AG08395 (cell line): Measurements from ENCODE around the gene FNDC3B.

Source experiments
- DNase-seq: peaks from one replicate; pipeline ENCODE4 v3.0.0; 2012; ENCODE audit warnings: mixed read lengths, low spot score

FNDC3B gene

DNA sequence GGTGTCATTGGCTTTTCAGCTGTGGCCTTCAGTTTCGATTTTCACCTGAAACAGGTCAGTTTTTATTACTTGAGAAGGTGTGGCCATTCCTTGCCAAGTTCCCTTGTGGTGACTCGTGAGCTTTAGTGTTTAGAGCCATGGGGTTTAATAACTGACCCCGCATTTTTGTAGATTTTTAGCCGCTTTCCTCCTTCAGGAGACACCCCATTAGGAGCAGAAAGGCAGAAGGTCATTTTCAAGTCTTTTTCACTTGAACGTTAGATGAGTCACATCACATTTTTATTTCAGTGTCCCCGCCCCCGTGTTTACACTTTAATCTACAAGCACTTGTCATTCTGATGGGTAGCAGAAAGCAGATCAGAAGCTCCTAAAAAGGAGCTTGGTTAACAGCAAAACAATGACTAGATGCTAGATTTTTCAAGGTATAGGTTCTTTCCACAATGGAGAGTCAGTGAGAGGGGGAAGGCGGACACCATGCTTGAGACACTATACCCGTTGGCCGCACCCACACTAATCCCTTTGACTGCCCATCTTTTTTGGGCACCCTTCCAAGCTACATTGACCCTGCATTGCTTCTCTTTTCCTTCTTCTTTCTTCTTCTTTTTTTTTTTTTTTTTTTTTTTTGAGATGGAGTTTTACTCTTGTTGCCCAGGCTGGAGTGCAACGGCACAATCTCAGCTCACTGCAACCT, 276.2 kb downstream of the FNDC3B start:
- DNase-seq = peak; percentile 30

GRCh38 chr3:172316758-172317157, 277.4 kb downstream of the FNDC3B start:
- DNase-seq = no peak

DNA sequence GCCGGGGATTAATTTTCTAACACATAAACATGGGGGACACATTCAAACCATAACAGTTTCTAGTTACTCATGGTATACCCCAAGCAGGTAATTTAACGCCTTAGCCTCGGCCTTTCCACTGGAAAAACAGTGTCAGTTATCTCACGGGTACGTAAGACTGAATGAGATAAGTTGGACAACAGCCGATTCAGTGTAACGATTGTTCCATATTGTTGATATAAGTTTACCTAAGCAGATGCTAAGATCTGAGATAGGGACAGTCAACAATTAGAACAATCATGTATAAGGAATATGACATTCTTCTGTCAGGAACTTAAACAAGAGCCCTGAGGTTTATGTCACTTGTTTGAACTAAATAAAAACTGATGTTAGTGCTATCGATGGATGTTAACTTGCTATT, 278.1 kb downstream of the FNDC3B start:
- no peak for DNase-seq

GRCh38 chr3:172317984-172318383, 278.6 kb downstream of the FNDC3B start:
- DNase-seq = peak; percentile 92

DNA sequence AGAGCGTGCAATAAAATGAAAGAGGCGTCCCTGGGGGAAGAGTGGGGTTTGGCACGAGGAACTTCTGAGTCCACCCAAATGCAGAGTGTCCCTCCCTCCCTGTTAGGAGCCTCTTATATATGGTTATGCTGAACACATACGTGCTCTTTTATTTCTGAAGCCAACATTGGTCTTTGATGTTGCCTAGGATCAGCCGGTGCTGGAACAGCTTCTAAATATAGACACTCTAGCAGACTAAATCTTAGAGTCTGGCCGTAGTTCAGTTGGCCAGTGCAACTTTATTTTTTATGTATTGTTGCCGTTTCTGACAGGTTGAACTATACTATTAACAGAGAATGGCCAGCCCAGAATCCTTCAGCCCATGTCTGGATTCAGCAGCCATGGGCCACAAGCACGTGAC, 280.2 kb downstream of the FNDC3B start:
- DNase-seq = no peak

- no peak for DNase-seq
Observed at GRCh38 chr3:172320468-172320867, 281.1 kb downstream of the FNDC3B start.

GRCh38 chr3:172321035-172321434, 281.7 kb downstream of the FNDC3B start:
- no peak for DNase-seq

- DNase-seq = no peak
Observed at GRCh38 chr3:172323894-172324610, 284.7 kb downstream of the FNDC3B start.

- DNase-seq = no peak
Observed at GRCh38 chr3:172324611-172325203, 285.3 kb downstream of the FNDC3B start.

- no peak for DNase-seq
Observed at GRCh38 chr3:172325461-172325860, 286.1 kb downstream of the FNDC3B start.

GRCh38 chr3:172326993-172327392, 287.6 kb downstream of the FNDC3B start:
- no peak for DNase-seq

DNA sequence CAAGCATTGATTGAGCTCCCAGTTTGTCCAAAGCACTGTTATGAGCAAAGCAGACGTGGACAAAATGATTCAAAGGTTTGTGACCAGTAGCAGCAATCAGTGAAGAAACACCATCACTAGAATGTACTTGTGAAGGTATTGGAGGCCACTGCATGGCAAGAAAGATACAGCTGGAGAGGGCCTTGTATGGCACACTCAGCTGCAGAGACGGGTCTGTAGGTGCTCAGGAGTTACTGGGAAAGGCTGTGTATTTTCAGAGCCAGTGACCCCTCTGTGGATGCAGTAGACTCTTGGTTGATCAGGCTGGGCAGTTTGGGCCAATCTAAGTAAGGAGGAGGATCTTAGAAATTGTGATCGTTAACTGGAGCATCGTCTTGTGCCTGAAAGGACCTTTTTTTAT, 288.9 kb downstream of the FNDC3B start:
- DNase-seq = no peak

DNA sequence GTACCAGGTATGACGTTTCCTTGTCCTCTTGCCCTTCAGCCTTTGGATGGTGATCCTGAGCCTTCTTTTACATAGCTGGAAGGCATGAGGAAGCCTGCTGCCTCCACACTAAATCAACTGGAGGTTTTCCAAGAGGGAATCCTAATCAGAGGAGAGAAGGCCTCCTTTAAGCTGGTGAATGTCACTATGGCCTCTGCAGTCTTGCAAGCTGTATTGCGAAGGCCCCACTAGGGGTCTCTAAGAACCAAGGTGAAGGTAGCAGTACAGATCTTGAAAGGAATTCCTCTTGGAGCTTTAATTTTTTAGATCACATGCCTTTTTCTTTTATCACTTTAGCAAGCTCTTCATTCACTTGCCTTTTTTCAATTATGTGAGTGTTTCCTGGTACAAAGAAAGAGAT, 289.7 kb downstream of the FNDC3B start:
- DNase-seq = no peak

DNA sequence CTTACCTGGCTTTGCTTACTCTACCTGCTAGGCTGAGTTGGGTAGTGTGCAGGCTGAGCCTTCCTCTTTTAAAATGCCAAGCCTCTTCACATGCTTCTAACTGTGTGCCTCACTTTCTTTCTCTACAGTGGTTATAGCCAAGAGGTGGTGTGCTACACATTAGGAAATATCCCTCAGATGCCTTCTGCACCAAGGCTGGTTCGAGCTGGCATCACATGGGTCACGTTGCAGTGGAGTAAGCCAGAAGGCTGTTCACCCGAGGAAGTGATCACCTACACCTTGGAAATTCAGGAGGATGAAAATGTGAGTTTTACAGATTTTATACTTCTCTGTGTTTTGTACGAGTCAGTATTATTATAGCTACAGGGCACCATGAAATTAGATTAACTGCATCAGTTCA, 291.0 kb downstream of the FNDC3B start:
- no peak for DNase-seq

DNA sequence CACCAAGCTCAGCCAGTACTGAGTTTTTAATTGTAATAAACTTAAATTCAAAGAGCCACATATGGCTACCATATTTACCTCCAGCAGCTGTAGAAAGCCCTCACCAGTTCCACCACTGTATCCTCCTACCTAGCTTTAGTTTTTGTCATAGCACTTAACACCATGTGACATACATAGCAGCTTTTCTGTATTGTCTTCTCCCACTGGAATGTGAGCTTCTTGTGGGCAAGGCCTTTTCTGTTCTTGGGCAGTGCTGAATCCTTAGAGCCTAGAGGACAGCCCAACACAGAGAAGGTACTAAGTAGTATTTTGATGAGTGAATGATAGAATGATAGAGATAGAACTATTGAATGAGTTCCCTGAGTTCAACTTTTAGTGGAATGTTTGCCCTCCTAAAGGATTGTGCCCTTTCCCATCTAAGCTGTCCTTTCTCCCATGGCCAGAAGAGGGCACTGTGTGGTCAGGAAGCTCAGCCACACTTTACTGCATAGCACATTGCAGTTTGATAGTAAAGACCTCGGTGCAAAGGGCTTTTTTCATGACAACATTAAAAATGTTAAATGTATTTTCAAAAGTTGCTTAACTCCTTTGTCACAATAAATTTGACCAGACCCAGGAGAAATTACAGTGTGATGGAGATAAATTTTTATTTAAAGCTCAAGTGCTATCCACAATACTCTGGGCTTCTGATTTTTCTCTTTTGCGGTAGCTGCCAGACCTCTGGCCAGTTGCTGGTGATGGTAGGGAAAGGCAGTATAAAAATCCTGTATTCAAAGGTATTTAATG, 293.1 kb downstream of the FNDC3B start:
- DNase-seq = peak; percentile 63

- DNase-seq = no peak
Observed at GRCh38 chr3:172333042-172333377, 293.6 kb downstream of the FNDC3B start.

DNA sequence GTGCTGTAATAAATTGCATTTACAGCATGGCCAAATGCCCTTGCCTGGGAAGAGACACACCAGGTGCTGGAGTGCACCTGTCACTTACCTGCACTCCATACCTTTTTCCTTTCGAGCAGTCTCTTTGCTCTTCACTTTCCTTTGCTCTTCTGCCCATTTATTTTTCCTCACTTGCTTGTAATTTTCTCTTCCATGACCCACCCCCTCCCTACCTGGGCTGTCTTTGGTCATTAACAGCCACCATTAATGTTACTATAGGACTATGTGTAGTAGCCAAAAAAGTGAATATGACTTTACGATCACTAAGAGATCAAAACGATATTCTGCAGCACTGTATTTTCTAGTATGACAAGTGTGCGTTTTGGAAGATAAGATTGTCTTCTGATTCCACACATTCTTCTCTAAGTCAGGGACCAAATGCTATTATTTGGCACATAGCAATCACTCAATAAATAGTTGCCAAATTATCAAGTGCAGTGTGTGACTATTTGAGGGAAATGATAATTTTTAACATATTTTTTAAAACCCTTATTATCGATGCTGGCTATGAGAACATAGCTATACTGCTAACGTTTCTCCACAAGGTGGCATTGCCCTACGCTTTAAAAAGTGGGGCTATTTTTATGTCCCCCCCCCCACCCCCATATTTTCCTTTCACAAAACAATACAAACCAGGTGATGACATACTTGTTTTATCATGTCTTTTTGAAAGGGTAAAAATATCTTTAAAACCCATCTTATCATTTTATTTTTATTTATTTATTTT, 294.5 kb downstream of the FNDC3B start:
- no peak for DNase-seq

DNA sequence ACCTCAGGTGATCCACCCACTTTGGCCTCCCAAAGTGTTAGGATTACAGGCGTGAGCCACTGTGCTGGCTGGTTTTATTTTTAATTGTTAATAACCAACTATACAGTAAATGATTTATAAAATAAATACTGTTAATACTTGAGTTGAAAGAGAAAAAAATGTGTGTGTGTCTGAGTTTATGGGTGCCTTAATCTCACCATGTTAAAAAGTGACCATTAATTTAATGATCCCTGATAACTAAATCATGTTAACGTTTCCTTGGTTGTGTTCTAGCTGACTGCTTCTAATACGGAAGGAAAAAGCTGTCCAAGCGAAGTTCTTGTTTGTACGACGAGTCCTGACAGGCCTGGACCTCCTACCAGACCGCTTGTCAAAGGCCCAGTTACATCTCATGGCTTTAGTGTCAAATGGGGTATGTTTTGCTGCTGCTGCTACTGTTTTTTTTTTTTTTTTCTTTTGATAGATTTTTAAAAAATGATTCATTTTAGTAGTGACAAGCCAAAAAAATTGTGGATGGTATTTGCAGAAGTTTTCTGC, 295.4 kb downstream of the FNDC3B start:
- DNase-seq = no peak

- DNase-seq = no peak
Observed at GRCh38 chr3:172339892-172340291, 300.5 kb downstream of the FNDC3B start.

DNA sequence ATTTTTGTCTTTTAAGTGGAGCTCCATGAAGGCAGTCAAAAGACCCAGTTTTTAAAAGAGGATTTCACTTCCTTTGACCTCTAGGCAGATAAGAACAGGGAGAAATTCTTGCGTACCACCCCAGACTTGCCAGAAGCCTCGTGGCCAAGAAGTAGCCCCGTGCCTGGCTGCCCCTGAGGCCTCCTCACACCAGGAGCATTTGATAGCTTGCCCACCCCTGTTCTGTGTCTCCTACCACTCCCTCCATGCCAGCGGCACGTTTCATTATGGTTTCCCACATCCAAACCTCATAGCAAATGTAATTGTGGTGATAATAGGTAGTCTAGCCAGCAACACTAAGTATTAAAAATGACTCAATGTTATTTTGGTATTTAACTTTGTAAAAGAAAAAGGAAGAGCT, 301.2 kb downstream of the FNDC3B start:
- no peak for DNase-seq

- peak; percentile 43 for DNase-seq
Observed at GRCh38 chr3:172341482-172342059, 302.2 kb downstream of the FNDC3B start.
